Measurements from ENCODE around the gene SPACA7. TPM values are rescaled to one million over a fixed set of nuclear protein-coding genes. Genes with fewer than 3 reads are reported as not detected.

Gene SPACA7
- total and polyA plus RNA-seq, 9 of the 15 experiments (the other 6 are each of a cell fraction or from before 2014, with no cell fraction given) = not detected

GRCh38 chr13:112441226-112441625 is 65.1 kb downstream of the SPACA7 start (continued):
- no peak for TF ChIP-seq ZBTB1 (CRISPR knock-in tag; IDR thresholded peaks at IDR 0.05; ENCODE audit: borderline replicate concordance, low read depth)
- no peak for TF ChIP-seq TAF1 (IDR thresholded peaks at IDR 0.05; ENCODE audit: control insufficient read depth, extremely low read depth, insufficient read depth, low read length, severe bottlenecking)

- ChIA-PET CTCF (ENCODE audit: low intra/inter-chr PET ratio) (no interaction called here), POLR2A (no interaction called here)
- Histone ChIP-seq H3K4me3 (no peak overlapping the region), H3K9ac (ENCODE audit: insufficient read depth in 1 of 2, low read depth in 2 of 2, low read length in 2 of 2) (no peak overlapping the region), H3K4me1 (replicated peaks in 1 of 2; ENCODE audit: control insufficient read depth in 2 of 2, insufficient read depth in 2 of 2, low read length in 2 of 2) (peaks cover 0 to 7% of the 10 kb centered on the region in 2 experiments; a peak in 1 of 5 replicates), H3K27me3 (ENCODE audit: control insufficient read depth in 2 of 2, insufficient read depth in 2 of 2, low read length in 2 of 2) (peaks cover 3 to 27% of the 10 kb centered on the region in 2 experiments; a peak in 4 of 5 replicates), H3K4me2 (ENCODE audit: insufficient read depth, low read length) (no peak overlapping the region), H2AFZ (ENCODE audit: low read depth, low read length) (no peak overlapping the region), H3K27ac (ENCODE audit: extremely low read depth, low read depth, low read length) (no peak overlapping the region), H3K9me1 (ENCODE audit: control insufficient read depth, insufficient read depth, low read length) (no peaks in the 10 kb centered on the region), H3K36me3 (ENCODE audit: control insufficient read depth, insufficient read depth, low read length) (no peaks in the 10 kb centered on the region), H4K20me1 (replicated peaks; ENCODE audit: control insufficient read depth, insufficient read depth, low read length) (no peaks in the 10 kb centered on the region), H3K9me3 (replicated peaks; ENCODE audit: control insufficient read depth, insufficient read depth, low read depth, low read length) (no peaks in the 10 kb centered on the region), H3K79me2 (ENCODE audit: control insufficient read depth, insufficient read depth, low read length) (no peaks in the 10 kb centered on the region)
- in situ Hi-C loops (cut with MboI) = loop anchor here (10.0 kb wide), 1 partner anchor 967 kb away; no protein-coding TSS in a partner anchor
- no peak for DNase-seq (ENCODE audit: extremely low read depth in 1 of 4, low spot score in 3 of 4)
- no peak for ATAC-seq
- no TSS peak for BruUV-seq (replicated peaks)
- FAIRE-seq = no peak
- 0% methylated on average over 6 of the region's 19 CpGs for WGBS (ENCODE audit: insufficient coverage, low coverage, missing lambda C conversion rate)
- intact Hi-C loops (cut with micrococcal nuclease) = no loop called here
- TF ChIP-seq NFRKB (IDR thresholded peaks at IDR 0.05; ENCODE audit: low read depth) (no peak), RCOR1 (IDR thresholded peaks at IDR 0.05; ENCODE audit: borderline replicate concordance in 1 of 2, low read depth in 2 of 2, low read length in 2 of 2) (no peak), RB1 (IDR thresholded peaks at IDR 0.05; ENCODE audit: low read depth) (no peak), FOXJ3 (CRISPR knock-in tag; IDR thresholded peaks at IDR 0.05) (no peak), ZBTB9 (CRISPR knock-in tag; IDR thresholded peaks at IDR 0.05) (no peak), CBFA2T2 (conservative IDR thresholded peaks at IDR 0.05) (no peak), THRB (CRISPR knock-in tag; conservative IDR thresholded peaks at IDR 0.05) (no peak), ZBTB33 (CRISPR knock-in tag; IDR thresholded peaks at IDR 0.05) (no peak), ZNF398 (CRISPR knock-in tag; IDR thresholded peaks at IDR 0.05) (no peak), U2AF2 (optimal IDR thresholded peaks at IDR 0.05; ENCODE audit: low read depth, low read length) (no peak), SIX5 (IDR thresholded peaks at IDR 0.05; ENCODE audit: borderline replicate concordance in 1 of 2, insufficient read depth in 1 of 2, low read depth in 1 of 2, low read length in 2 of 2) (no peak), PML (IDR thresholded peaks at IDR 0.05; ENCODE audit: low read length) (no peak)
Measured at GRCh38 chr13:112441779-112442310, 65.7 kb downstream of the SPACA7 start.

Measured in K562 (cell line).